ENCODE results near the gene MYH14. TPM values are rescaled to one million over a fixed set of nuclear protein-coding genes. Genes with fewer than 3 reads are reported as not detected.

Gene MYH14
- total and polyA plus RNA-seq, 10 of the 15 experiments (the other 5 are each of a cell fraction or from before 2014, with no cell fraction given), result 0.06 to 0.69 (median 0.15) TPM; not detected in 4

DNA sequence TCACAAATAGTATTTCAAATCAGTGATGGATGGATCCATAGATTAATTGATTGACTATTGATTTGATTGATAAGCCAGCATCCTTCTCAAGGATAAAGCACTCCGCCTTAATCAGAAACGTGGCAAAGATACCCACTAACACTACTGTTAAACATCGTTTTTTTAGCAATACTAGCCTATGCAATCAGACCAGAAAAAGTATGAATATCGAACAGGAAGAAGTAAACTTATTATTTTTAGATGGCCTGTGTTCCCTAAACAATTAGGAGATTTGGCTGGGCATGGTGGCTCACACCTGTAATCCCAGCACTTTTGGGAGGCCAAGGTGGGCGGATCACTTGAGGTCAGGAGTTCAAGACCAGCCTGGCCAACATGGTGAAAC, 49.5 kb downstream of the MYH14 start:
- RAD21 ChIA-PET (ENCODE audit: unreplicated experiment), result no interaction called here

More for the DNA sequence above, 49.5 kb downstream of the MYH14 start:
- no peak overlapping the region for H3K9ac ChIP-seq (ENCODE audit: control insufficient read depth, insufficient read depth, low read length)
- in situ Hi-C loops (cut with MboI) (no loop called here), intact Hi-C loops (cut with micrococcal nuclease; ENCODE audit: unreplicated experiment) (no loop called here)
- no peaks in the 10 kb centered on the region; a peak in 1 of 4 replicates for H3K27me3 ChIP-seq (replicated peaks in 1 of 2; ENCODE audit: control insufficient read depth in 2 of 2, insufficient read depth in 2 of 2, low read length in 1 of 2)
- 26% methylated on average over 5 of the region's 5 CpGs for WGBS (ENCODE audit: insufficient coverage, insufficient replicate concordance, low lambda C conversion rate, missing lambda C conversion rate)
- H3K79me2 ChIP-seq (ENCODE audit: control insufficient read depth, insufficient read depth, low read length), result no peaks in the 10 kb centered on the region
- no peak overlapping the region for H3K4me2 ChIP-seq (ENCODE audit: control insufficient read depth, insufficient read depth)
- DNase-seq (ENCODE audit: low read depth, low spot score) (no peak), FAIRE-seq (no peak), ATAC-seq (no peak)
- no peak overlapping the region for H3K27ac ChIP-seq (ENCODE audit: control insufficient read depth, insufficient read depth)
- BruUV-seq (replicated peaks), result no TSS peak
- POLR2A ChIA-PET, result interaction anchor here (0.7 kb wide), 1 partner anchor 204 kb away, joined by 4 read pairs; no protein-coding TSS in a partner anchor
- CTCF ChIA-PET, result interaction anchor here (0.6 kb wide), 1 partner anchor 91 kb away, joined by 3 read pairs; no protein-coding TSS in a partner anchor
- H3K4me1 ChIP-seq (ENCODE audit: control insufficient read depth, insufficient read depth, low read length), result no peaks in the 10 kb centered on the region
- H4K20me1 ChIP-seq (ENCODE audit: control insufficient read depth, insufficient read depth), result no peaks in the 10 kb centered on the region
- H3K9me3 ChIP-seq (replicated peaks; ENCODE audit: control insufficient read depth, insufficient read depth, low read length), result peaks cover 5% of the 10 kb centered on the region
- no peak overlapping the region for H3K4me3 ChIP-seq
- no peak overlapping the region for H2AFZ ChIP-seq (ENCODE audit: control insufficient read depth, low read depth, low read length)
- TF ChIP-seq, protein P1, sequence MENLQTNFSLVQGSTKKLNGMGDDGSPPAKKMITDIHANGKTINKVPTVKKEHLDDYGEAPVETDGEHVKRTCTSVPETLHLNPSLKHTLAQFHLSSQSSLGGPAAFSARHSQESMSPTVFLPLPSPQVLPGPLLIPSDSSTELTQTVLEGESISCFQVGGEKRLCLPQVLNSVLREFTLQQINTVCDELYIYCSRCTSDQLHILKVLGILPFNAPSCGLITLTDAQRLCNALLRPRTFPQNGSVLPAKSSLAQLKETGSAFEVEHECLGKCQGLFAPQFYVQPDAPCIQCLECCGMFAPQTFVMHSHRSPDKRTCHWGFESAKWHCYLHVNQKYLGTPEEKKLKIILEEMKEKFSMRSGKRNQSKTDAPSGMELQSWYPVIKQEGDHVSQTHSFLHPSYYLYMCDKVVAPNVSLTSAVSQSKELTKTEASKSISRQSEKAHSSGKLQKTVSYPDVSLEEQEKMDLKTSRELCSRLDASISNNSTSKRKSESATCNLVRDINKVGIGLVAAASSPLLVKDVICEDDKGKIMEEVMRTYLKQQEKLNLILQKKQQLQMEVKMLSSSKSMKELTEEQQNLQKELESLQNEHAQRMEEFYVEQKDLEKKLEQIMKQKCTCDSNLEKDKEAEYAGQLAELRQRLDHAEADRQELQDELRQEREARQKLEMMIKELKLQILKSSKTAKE (IDR thresholded peaks at IDR 0.05; ENCODE audit: low read depth, poor library complexity, severe bottlenecking), result no peak
- TF ChIP-seq RUNX3 (IDR thresholded peaks at IDR 0.05; ENCODE audit: low read length) (no peak), USF2 (IDR thresholded peaks at IDR 0.05; ENCODE audit: borderline replicate concordance, low read depth, low read length) (no peak), SMAD5 (IDR thresholded peaks at IDR 0.05; ENCODE audit: low read depth) (no peak), EZH2 (IDR thresholded peaks at IDR 0.05; ENCODE audit: borderline replicate concordance, control insufficient read depth, low read depth, low read length) (no peak), NR2C2 (IDR thresholded peaks at IDR 0.05; ENCODE audit: borderline replicate concordance, control insufficient read depth, insufficient read length, low read depth) (no peak), ZNF217 (IDR thresholded peaks at IDR 0.05) (no peak), HDGF (IDR thresholded peaks at IDR 0.05) (no peak), IKZF2 (IDR thresholded peaks at IDR 0.05) (no peak), ZBED1 (IDR thresholded peaks at IDR 0.05; ENCODE audit: borderline replicate concordance) (no peak), CHD1 (IDR thresholded peaks at IDR 0.05; ENCODE audit: low read depth, low read length) (no peak), SMC3 (IDR thresholded peaks at IDR 0.05; ENCODE audit: borderline replicate concordance, low read length) (no peak)
- TF ChIP-seq, protein P2, sequence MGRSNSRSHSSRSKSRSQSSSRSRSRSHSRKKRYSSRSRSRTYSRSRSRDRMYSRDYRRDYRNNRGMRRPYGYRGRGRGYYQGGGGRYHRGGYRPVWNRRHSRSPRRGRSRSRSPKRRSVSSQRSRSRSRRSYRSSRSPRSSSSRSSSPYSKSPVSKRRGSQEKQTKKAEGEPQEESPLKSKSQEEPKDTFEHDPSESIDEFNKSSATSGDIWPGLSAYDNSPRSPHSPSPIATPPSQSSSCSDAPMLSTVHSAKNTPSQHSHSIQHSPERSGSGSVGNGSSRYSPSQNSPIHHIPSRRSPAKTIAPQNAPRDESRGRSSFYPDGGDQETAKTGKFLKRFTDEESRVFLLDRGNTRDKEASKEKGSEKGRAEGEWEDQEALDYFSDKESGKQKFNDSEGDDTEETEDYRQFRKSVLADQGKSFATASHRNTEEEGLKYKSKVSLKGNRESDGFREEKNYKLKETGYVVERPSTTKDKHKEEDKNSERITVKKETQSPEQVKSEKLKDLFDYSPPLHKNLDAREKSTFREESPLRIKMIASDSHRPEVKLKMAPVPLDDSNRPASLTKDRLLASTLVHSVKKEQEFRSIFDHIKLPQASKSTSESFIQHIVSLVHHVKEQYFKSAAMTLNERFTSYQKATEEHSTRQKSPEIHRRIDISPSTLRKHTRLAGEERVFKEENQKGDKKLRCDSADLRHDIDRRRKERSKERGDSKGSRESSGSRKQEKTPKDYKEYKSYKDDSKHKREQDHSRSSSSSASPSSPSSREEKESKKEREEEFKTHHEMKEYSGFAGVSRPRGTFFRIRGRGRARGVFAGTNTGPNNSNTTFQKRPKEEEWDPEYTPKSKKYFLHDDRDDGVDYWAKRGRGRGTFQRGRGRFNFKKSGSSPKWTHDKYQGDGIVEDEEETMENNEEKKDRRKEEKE (IDR thresholded peaks at IDR 0.05), result no peak
- TF ChIP-seq, protein P3, sequence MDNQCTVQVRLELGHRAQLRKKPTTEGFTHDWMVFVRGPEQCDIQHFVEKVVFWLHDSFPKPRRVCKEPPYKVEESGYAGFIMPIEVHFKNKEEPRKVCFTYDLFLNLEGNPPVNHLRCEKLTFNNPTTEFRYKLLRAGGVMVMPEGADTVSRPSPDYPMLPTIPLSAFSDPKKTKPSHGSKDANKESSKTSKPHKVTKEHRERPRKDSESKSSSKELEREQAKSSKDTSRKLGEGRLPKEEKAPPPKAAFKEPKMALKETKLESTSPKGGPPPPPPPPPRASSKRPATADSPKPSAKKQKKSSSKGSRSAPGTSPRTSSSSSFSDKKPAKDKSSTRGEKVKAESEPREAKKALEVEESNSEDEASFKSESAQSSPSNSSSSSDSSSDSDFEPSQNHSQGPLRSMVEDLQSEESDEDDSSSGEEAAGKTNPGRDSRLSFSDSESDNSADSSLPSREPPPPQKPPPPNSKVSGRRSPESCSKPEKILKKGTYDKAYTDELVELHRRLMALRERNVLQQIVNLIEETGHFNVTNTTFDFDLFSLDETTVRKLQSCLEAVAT (IDR thresholded peaks at IDR 0.05), result no peak
- SMC1A ChIA-PET (ENCODE audit: uncharacterized antibody, unreplicated experiment), result no interaction called here
- no peaks in the 10 kb centered on the region for H3K36me3 ChIP-seq (ENCODE audit: control insufficient read depth in 2 of 2, insufficient read depth in 2 of 2, low read length in 1 of 2)

Measured in GM12878 (cell line).